Germinal center (tissue), 1 donor: Measurements from ENCODE around the gene HMX3.

Experiments
- DNase-seq: peaks from one replicate; pipeline ENCODE4 v3.0.0; 2012; ENCODE audit warnings: mixed read lengths, low spot score

HMX3 gene

DNA sequence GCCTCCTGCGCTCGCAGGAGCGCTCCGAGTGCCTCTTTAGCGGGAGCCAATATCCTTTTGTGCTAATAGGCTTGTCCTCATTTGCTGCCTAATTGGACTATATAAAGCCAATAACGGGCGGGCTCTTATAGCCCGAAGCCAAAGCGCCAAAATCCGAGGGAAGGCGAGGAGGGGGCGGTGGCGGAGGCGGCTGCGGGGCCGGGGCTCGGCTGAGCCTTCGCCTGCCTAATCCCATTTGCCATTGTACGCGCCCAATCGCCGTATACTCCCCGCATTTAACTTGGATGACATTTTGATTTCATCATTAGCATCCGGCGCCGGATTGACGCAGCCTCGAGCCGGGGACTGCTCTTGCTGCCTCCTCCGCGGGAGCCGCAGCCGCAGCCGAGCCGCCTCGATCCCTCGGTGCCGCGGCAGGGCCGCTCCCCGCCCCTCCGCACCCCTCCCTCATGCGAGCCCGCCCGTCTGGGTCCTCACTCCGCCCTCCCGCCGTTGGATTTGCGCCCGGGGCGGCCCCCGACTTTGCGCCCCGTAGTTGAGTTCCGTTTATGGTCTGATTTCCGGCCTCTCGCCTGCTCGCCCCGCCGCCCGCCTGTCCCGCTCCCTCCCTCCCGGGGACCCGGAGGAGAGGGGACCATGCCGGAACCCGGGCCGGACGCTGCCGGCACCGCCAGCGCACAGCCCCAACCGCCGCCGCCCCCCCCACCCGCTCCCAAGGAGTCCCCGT lies at the start of gene HMX3:
TSS of gene HMX3 (plus strand) at position 556 of the 727 bp plus-strand sequence. CDS start at position 637, 81 bp downstream.
- no peak for DNase-seq

- DNase-seq, result no peak
These were observed 49.5 kb upstream of the HMX3 start for GRCh38 chr10:123086281-123086680.

DNA sequence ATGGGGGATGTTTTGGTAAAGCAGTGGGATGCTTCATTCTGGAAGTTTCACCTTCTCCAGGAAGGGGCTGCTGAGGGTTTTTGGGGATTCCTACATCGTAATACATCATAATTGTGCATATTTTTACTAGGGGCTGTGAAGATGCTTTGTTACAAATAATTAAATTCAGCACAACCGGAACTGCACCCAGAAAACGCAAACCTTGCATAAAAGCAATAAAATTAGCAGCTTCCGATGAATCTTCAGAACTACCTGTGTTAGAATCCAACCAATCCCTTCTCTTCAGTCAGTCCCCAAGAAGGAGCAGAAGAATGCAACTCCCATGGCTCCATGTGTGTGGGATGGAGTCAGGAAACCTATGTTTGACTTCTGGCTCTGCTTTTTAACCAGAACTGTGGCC lies 48.4 kb upstream of the HMX3 start:
- no peak for DNase-seq

DNA sequence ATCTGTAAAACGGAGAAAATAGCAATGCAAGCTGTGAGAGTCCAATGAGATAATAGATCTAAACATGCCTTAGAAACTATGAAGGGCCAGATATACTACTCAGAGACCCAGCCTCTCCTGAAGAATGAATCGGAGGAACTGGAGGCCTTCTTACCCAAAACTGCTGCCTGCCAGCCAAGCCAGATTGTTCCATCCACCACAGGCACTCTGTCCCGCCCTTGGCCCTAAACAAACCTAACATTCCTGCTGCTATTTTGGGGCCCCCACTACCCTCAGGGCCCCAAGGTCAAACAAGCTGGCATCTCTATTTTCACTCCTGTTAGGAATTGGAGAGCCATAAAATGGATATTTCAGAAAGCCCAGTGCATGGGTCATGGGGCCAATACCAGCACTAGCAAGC lies 48.0 kb upstream of the HMX3 start:
- no peak for DNase-seq

GRCh38 chr10:123092635-123093414 lies 42.9 kb upstream of the HMX3 start:
- no peak for DNase-seq

GRCh38 chr10:123093489-123093888 lies 42.3 kb upstream of the HMX3 start:
- no peak for DNase-seq

- DNase-seq, result no peak
These were observed 39.3 kb upstream of the HMX3 start for GRCh38 chr10:123096452-123096851.

- no peak for DNase-seq
These were observed 38.7 kb upstream of the HMX3 start for GRCh38 chr10:123097039-123097438.

DNA sequence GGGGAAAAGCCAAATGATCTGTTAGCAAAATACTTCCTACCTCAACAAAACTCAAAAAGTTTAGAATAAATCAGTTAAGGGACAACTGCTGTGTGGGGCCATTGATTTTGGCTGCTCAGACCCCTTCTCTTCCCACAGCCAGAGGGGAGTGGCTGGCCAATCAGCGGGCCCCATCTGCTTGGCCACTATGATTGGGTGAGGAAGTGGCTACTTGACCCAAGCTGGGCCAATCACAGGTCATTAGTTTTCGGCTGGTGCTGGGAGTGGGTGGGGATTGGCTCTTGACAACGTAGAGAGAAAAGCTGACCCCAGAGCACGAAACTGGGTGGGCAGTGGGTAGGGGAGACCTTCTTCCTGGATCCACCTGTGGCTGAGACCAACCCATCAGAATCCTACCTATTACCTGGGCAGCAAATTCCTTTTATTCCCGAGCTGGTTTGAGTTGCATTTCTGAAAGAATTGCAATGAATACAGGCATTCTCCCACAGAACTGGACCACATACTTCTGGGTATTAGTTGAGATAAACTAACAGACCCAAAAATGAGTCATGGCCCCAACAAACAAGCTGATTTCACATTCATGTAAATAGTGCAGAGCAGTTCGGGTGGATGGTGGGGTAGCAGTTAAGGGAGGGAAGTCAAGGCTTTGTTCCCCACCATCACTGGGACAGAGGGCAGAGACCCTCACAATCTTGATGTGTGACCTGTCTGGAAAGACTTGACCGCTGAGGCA lies 35.6 kb upstream of the HMX3 start:
- no peak for DNase-seq

- DNase-seq, result no peak
These were observed 33.9 kb upstream of the HMX3 start for GRCh38 chr10:123101872-123102271.

DNA sequence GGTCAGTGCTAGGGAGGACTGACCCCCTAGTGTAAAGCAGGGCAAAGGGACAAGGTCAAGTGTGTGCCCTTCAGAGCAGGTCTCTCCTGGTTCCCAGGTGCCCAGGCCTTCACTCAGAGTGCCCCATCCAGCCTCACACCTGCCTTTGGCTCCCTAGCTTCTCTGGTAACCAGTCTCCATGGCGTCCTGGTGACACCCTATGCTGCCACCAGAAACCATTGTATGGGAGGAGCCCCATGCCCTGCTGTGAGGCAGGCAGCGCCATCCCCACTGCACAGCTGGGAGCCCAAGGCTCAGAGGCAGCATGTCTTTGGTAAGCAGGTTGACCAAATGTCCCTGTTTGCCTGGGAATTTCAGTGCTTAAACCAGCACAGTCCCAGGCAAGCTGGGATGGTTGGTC lies 33.1 kb upstream of the HMX3 start:
- no peak for DNase-seq

DNA sequence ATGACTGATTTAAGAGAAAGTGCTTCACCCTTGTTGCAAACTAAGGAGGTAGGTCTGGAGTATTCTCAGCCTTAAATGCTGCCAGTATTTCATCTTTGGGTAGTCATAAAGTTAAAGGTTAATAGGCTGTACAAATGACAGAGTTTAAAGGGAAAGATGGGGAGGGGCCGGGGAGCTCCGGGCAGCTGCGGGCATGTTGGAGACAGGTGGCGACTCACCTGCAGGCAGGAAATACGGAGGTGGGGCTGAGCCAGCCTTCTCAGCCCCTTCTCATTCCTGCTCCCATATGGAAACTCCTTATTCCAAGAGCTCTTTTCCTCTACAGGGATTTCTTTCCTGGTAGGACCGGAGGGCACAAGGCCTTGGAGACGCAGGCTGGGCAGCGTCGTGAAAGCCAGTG lies 31.8 kb upstream of the HMX3 start:
- DNase-seq, result no peak

- no peak for DNase-seq
These were observed 26.3 kb upstream of the HMX3 start for GRCh38 chr10:123109466-123109865.

DNA sequence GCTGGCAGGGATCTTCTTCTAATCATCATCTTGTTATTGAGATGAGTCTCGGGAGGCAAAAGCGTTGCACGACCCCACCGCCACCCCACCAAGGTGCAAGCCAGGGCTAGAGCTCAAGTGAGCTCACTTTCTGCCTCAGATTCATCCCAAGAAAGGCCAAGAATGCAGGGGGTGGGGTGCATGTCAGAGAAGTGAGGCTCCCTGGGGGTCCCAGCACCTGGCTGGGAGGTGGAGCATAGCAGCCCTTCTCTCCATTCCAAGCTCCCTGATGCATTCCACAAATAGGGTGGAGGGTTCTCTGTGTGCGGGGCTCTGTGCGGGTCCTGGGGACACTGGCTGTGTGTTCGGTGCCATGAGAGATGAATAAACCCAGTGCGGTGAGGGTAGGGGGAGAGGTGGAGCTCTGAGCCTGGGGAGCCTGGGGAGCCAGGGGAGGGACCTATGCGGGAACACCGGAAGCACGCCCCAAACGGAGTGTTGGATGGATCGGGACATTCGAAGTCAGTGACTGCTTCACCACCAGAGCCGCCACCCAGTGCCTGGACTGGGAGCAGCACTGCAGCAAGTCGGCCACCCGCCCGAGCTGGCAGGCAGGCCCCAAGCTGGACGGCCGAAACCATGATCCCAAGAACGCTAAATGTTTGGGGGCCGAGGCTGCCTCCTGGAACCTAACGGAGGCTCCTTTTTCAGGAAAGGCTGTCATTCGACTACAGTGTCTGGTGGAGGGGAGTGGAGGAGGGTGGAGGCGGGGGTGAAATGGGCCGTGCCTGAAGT lies 17.9 kb upstream of the HMX3 start:
- no peak for DNase-seq

DNA sequence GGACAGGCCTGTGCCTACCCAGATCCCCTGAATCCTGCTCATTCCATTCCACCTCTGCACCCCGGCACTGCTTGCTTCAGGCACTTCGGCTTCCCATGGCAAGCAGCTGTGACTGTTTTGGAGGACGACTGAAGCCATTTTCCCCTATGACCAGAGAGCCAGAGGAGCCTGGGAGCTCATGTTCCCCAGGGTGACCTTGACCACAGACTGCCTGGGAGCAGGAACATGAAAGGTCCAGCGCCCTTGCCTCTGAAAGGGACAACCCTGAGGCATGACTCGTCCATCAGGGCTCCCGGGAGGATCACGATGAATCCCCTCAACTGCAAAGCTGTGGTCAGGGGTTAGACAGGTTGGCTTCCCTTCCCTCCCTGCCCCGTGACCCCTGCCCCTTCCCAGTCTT lies 16.7 kb upstream of the HMX3 start:
- DNase-seq, result no peak

- DNase-seq, result no peak
These were observed 9.5 kb upstream of the HMX3 start for GRCh38 chr10:123126246-123126645.

DNA sequence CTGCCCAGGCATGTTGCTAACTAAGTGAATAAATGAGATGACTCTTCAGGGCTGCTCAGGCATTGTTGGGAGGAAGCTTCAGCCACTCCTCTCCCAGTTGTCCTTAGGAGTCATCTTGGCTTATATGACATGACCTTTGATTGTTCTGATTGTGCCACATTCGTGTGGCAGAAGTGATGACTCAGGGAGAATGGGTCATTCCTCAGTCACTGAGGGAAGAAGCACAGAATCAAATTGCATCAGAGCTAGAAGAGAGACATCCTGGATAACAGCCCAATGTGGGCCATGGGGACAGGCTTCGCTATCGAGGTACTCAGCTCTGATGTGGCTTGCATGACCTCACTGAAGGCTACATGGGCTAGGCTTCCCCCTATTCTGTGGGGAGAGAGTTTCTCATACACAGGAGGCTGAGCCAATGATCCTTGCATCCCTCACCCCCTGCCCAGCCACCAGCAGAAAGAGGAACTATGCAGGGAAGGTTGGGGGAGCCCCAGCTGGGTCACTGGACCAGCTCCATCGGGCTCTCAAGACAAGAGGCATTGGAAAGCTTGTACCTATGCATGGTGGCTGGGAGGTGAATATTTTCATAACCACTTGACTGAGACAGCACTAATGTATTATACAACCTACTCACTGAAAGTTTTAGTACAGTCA lies 6.0 kb upstream of the HMX3 start:
- no peak for DNase-seq

DNA sequence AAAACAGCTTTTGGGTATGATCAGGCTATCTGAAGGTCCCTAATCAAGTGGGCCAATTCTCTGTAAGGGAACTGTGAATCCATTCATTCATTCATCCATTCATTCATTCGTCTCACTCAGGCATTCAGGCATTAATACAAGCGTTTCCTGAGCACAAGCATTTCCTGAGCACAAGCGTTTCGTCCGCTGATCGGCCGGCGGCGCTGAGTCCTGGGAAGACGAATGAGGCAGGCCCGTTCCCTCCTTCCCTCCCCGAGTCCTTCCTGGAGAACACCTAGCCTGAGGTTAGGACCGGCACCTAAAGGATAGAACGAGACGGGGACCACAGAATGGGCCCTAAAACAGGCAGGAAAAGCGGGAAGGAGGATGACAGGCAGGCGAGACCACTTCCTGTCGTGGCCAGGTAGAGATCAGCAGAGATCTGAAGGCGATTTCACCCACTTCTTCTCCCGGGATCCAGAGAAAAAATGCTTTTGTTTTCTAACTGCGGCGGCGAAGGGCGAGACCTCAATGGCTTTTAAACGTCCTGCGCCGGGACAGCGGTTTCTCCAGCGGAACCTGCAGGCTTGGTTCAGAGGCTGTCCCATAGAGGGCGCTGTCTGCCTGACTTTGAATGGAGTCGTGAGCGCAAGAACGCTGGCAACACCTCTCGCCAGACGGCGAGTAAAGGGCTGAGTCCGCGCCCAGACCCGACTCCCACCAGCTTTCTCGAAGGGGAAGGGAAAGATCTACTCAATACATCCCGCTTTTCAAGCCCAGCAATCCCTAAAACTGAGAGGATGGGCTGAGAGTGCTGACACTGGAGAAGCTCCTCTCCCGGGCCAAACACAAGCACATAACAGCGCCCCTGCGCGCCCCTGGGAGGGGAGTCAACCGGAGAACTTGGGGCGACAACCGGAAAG lies 2.9 kb upstream of the HMX3 start:
- DNase-seq, result peak; percentile 84

GRCh38 chr10:123133541-123134342 lies 2.0 kb upstream of the HMX3 start:
- no peak for DNase-seq
